Gastroesophageal sphincter (tissue), 3 donors: ENCODE data around the gene PRR14L.

Experiments
- EP300 ChIP-seq: sonication (generic); formaldehyde crosslinking; IDR thresholded peaks from one replicate; pipeline ENCODE4 v1.6.1; 2017; ENCODE audit warnings: antibody characterized with exemption, mild to moderate bottlenecking
- POLR2A ChIP-seq, 2 donors: fragments of 450-650 bp; IDR thresholded peaks; one replicate each; pipeline ENCODE4 v1.6.1; 2017; ENCODE audit warnings: antibody characterized with exemption in 2 of 2, mild to moderate bottlenecking in 2 of 2, moderate library complexity in 1 of 2
- TF ChIP-seq, protein P1 (sequence below), 4 experiments: fragments of 200-600 bp in 2 of 4; fragments of 450-650 bp in 2 of 4; sonication (generic) in 1 of 4; IDR thresholded peaks; one replicate each; pipeline ENCODE4 v1.5.1; 2017 to 2019; ENCODE audit warnings: antibody characterized with exemption in 4 of 4, mild to moderate bottlenecking in 2 of 4, moderate library complexity in 2 of 4

DNA sequence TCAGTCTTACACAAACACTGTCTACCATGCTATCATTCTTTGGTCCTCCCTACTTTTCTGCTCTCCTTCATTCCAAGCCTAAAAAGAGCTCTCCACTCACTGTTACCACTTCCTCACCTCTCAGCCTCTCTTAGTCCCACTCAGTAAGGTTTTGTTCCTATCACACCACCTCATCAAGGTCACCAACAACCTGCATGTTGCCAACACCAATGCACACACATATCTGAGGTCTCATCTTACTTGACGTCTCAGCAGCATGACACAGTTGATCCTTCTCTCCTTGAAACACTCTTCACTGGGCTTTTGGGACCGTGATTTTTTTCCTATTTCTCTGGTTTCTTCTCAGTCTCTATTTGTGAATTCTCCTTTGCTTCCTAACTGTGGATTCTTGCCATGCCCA, 96.0 kb downstream of the PRR14L start:
- TF ChIP-seq POLR2A (IDR thresholded peaks at IDR 0.05) (no peak), EP300 (no peak)
- TF ChIP-seq, protein P1, sequence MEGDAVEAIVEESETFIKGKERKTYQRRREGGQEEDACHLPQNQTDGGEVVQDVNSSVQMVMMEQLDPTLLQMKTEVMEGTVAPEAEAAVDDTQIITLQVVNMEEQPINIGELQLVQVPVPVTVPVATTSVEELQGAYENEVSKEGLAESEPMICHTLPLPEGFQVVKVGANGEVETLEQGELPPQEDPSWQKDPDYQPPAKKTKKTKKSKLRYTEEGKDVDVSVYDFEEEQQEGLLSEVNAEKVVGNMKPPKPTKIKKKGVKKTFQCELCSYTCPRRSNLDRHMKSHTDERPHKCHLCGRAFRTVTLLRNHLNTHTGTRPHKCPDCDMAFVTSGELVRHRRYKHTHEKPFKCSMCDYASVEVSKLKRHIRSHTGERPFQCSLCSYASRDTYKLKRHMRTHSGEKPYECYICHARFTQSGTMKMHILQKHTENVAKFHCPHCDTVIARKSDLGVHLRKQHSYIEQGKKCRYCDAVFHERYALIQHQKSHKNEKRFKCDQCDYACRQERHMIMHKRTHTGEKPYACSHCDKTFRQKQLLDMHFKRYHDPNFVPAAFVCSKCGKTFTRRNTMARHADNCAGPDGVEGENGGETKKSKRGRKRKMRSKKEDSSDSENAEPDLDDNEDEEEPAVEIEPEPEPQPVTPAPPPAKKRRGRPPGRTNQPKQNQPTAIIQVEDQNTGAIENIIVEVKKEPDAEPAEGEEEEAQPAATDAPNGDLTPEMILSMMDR (IDR thresholded peaks at IDR 0.05) = no peak
